Left hindlimb (tissue), 1 donor: ENCODE results near the gene CYB561A3.
A peak's percentile ranks its signal among the peaks of the same experiment; 100 is the strongest.

ENCODE experiments used
- DNase-seq: peaks from one replicate; pipeline ENCODE4 v3.0.0-alpha.2; 2018

CYB561A3 gene

GRCh38 chr11:61342207-61342803, 19.4 kb downstream of the CYB561A3 start:
- no peak for DNase-seq

- no peak for DNase-seq
Observed at GRCh38 chr11:61341706-61342105, 20.0 kb downstream of the CYB561A3 start.

DNA sequence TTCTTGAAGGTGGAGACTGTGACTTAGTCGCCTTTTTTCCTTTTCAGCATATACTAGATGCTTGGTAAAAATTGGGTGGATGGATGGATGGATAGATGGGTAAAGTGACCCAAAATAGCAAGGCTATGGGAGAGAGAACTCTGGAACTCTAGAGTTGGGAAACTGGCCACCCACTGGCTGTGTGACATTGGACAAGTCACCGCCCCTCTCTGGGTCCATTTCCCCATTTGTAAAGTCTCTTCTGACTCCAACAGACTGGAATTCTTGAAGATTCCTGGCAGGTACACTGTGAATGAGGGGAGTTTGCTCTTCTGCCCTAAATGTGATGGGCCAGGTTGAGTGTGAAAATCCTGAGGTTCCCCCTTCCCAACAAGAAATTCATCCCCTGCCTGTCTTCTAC, 20.7 kb downstream of the CYB561A3 start:
- no peak for DNase-seq

GRCh38 chr11:61339490-61339878, 22.2 kb downstream of the CYB561A3 start:
- no peak for DNase-seq

DNA sequence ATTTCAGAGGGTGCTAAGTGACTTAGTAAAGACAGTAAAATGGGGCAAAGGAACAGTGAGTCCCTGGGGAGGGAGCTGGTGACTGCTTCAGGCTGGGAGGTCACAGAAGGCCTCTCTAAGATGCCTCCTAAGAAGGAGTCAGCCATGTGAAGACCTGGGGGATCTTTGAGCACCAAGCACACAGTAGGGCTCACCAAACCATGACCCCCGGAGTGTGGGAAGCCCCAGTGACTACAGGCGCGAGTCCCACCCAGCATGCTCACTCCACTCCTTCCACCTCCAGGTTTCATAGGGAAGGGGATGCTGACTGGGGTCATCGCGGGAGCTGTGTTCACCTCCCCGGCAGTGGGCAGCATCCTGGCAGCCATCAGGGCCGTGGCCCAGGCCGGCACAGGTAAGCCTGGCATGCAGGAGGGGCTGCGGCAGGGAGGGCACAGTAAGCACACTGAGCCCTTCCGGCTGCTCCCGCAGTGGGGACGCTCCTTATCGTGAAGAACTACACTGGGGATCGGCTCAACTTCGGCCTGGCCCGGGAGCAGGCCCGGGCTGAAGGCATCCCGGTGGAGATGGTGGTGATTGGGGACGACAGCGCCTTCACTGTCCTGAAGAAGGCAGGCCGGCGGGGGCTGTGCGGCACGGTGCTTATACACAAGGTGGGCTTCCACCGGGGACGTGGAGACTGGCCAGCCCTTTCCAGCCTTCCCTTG, 22.7 kb downstream of the CYB561A3 start:
- no peak for DNase-seq

GRCh38 chr11:61337706-61338470, 23.8 kb downstream of the CYB561A3 start:
- DNase-seq: no peak

DNA sequence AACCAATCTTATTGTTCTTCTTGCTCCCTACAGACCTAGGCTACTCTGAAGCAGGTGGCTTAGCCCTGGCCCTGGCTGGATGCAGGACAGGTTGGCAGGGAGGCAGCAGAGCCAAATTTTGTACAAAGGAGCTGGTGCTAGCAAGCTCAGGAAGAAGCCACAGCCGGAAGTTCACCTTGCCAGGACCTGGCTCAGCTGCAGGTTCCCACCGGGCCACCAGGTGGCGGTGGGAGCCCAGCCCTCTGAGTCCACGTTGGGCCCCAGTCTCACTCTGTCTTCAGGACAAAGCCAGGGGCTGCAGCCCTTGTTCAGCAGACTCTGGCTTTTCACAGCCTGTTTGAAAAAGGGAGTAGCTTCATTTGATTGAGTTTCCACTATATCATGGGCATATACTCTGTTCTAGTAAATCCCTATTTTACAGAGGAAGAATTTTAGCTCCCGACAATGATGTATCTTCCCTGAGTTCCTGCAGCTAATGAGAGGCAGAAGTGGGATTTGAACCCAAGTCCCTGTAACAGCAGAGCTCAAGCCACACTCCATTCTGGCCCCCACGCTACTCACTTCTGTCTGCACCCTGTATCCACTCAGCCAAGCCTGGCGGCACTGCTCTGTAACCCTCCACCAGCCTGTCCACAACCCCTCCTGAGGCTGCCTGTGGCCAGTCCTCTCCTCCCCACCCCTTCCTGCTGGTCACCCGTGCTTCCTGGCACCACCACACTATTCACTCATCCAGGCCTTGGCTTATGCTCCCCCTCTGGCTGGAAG, 25.3 kb downstream of the CYB561A3 start:
- peak; percentile 84 for DNase-seq

GRCh38 chr11:61335355-61335710, 26.3 kb downstream of the CYB561A3 start:
- no peak for DNase-seq

DNA sequence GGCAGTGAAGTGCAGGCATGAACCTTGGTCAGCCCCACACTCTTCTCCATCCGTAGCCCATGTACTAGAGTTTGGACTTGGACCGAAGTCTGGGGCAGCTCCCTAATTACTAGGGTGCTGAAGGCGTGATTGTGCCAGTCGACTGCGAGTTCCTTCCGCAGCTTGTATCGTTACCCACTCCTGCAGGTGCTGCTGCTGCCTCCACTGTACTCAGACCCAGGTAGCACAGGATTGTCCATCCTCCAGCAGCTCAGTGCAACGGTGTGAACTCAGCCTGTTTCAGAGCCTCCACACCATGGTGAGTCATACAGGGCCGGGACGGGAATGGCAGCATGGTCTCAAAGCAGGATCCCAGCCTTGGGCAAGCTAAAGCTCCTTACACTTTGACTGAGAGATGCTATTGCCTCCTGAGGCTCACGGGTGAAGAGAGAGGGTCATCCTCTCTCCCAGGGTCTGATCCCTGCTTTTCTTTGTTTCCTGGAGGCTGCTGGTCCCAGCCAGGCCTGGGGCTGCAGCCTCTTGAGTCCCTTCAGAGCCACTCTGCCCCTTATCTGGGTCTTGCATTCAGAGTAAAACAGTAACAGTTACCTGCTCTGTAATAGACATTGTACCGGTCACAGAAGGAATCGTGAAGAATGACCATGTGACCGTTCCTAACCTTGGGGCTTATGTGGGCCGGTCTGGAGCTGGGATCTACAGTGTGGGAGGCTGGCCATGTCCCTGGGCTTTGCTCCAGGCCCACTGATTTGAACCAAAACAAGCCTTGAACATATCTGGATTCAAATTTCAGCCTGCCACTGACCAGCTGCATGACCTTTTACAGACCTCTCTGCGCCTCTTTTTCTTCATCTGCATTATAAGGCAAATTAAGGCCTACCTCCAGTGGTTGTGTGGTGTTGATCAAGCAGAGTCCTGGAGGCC, 27.0 kb downstream of the CYB561A3 start:
- DNase-seq: no peak

DNA sequence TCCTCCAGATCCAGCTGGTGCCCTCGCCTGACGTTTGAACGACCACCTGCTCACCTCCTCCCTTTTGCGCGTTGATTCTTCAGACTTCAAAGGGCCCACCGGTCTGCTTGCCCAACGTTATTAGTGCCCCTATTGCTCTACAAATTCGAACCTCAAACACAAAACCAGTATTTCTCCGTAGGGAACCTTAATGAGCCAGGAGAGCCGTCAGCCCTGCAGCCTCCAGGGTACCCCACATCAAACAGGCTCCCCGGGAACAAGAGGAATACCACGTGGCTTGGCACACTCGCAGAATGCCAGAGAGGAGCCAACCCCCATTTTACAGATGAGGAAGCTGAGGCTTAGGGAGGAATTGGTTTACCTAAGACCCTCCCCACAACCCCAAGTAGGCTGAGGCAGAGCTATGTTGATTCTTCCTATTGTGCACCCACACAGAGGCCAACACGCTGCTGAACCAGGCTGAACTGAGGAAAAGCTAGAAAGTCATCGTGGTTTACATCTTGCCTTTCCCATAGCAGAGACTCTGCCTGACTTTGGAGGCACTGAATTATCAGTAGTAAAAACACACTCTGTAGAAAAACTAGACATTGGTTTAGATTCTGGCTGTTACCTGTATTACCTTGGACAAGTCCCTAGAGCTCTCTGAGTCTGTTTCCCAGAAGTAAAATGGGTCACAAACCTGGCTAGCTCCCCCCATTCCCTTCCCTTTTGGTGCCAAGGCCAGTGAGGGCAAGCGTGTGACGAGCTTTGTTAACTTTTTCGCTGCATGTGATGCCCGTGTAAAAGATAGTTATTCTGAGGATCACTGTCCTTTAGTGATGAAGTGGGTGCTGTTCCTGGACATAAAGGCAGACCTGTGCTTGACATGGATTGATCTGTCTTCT, 27.9 kb downstream of the CYB561A3 start:
- no peak for DNase-seq

- peak; percentile 96 for DNase-seq
Observed at GRCh38 chr11:61332797-61333549, 28.7 kb downstream of the CYB561A3 start, which contains the start of the genes DDB1 and TKFC. DDB1 (minus strand) TSS chr11:61333105; CDS start chr11:61332968, 137 bp downstream. TKFC (plus strand) TSS chr11:61333228; CDS start chr11:61334729, 1,501 bp downstream.

GRCh38 chr11:61332281-61332796, 29.3 kb downstream of the CYB561A3 start:
- no peak for DNase-seq

DNA sequence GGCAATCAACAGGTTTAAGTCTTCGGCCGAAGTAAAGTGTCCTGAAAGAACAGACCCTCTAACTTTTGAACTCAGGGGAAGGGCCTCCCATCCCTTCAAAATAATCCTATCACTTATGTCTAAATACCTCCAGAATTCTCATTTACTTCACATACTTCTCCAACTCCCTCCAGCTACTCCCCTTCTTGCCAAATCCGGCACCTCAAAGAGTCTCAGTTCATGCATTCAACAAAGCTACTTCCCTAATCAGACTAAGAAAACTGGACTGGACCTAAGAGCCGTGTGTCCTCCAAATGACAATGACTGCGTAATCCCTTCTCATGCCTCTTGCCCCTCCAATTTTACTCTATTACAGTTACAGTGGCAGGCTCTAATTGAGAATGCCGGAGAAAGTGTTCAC, 30.0 kb downstream of the CYB561A3 start:
- DNase-seq: no peak

GRCh38 chr11:61329871-61330270, 31.8 kb downstream of the CYB561A3 start:
- no peak for DNase-seq

DNA sequence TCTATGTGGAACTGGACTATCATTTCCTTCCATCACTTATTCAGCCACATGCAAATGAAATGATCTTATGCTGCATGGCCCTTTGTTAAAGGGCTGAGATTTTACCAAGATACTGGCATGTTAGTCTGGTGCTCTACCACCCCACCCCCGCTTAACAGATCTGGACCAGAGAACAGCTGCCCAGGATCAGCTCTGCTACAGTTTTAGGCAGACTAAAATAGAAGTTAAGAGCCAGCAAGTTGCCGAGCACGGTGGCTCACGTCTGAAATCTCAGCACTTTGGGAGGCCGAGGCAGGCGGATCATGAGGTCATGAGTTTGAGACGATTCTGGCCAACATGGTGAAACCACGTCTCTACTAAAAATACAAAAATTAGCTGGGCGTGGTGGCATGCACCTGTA, 33.3 kb downstream of the CYB561A3 start:
- no peak for DNase-seq

- no peak for DNase-seq
Observed at GRCh38 chr11:61327669-61328071, 34.0 kb downstream of the CYB561A3 start.

- no peak for DNase-seq
Observed at GRCh38 chr11:61325649-61326414, 35.9 kb downstream of the CYB561A3 start.

DNA sequence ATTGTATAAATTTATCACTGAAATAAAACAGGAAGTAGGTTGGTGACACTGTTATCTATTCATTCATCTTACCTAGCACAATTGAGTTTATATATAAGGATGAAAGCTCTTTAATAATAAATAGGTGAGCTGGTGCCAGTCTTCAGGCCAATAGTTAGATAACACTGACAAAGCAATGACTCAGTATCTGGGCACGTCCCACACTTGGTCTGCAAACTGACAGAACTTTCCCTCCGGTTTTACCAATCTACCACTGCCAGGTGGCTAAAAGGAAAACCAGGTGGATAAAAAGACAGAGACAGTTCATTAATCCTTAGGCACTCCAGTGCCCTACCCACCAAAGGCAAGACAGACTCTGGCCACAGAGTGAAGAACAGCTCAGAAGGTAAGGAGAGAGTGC, 46.4 kb downstream of the CYB561A3 start:
- DNase-seq: no peak

- no peak for DNase-seq
Observed at GRCh38 chr11:61310749-61311148, 50.9 kb downstream of the CYB561A3 start.
